HUES48 (cell line): ENCODE data around the gene ITPR1.

Experiments used
- H3K27ac ChIP-seq: one replicate; pipeline ENCODE4 v1.7.0; 2013; ENCODE audit warnings: low read depth, low read length, inconsistent platforms
- H3K27me3 ChIP-seq: 2 replicates; pipeline ENCODE4 v1.6.1; 2013; ENCODE audit warnings: mild to moderate bottlenecking, low read length; ENCODE audit not compliant: control insufficient read depth, insufficient read depth
- H3K36me3 ChIP-seq: 2 replicates; pipeline ENCODE4 v1.6.1; 2013; ENCODE audit warnings: low read length; ENCODE audit not compliant: control insufficient read depth, insufficient read depth
- H3K4me1 ChIP-seq: 2 replicates; pipeline ENCODE4 v1.6.1; 2013; ENCODE audit warnings: mild to moderate bottlenecking, low read length; ENCODE audit not compliant: control insufficient read depth, insufficient read depth
- H3K4me3 ChIP-seq: 2 replicates; pipeline ENCODE4 v1.5.1; 2013; ENCODE audit warnings: mild to moderate bottlenecking, low read depth, low read length
- H3K9ac ChIP-seq: 2 replicates; pipeline ENCODE4 v1.6.1; 2013; ENCODE audit warnings: mild to moderate bottlenecking, low read depth, low read length, moderate library complexity
- H3K9me3 ChIP-seq: 2 replicates; pipeline ENCODE4 v1.6.1; 2013; ENCODE audit warnings: low read length; ENCODE audit not compliant: control insufficient read depth, insufficient read depth

Gene ITPR1

GRCh38 chr3:4512895-4513616 is 19.9 kb downstream of the ITPR1 start:
- Histone ChIP-seq H3K36me3 (no peaks in the 10 kb centered on the region), H3K4me3 (no peak overlapping the region), H3K9me3 (no peaks in the 10 kb centered on the region), H3K27ac (no peak overlapping the region), H3K9ac (no peak overlapping the region), H3K4me1 (peaks cover 26% of the 10 kb centered on the region), H3K27me3 (no peaks in the 10 kb centered on the region)

GRCh38 chr3:4514321-4514720 is 21.2 kb downstream of the ITPR1 start:
- Histone ChIP-seq H3K4me1 (peaks cover 22% of the 10 kb centered on the region), H3K36me3 (no peaks in the 10 kb centered on the region), H3K27me3 (no peaks in the 10 kb centered on the region), H3K9me3 (no peaks in the 10 kb centered on the region), H3K4me3 (no peak overlapping the region), H3K27ac (no peak overlapping the region), H3K9ac (no peak overlapping the region)

- no peak overlapping the region for H3K4me3 ChIP-seq
- no peaks in the 10 kb centered on the region for H3K9me3 ChIP-seq
- peaks cover 22% of the 10 kb centered on the region for H3K4me1 ChIP-seq
- H3K9ac ChIP-seq, result no peak overlapping the region
- no peak overlapping the region for H3K27ac ChIP-seq
- no peaks in the 10 kb centered on the region for H3K27me3 ChIP-seq
- no peaks in the 10 kb centered on the region for H3K36me3 ChIP-seq
Measured at GRCh38 chr3:4514916-4515315, 21.8 kb downstream of the ITPR1 start.

GRCh38 chr3:4515916-4516579 is 22.9 kb downstream of the ITPR1 start:
- no peaks in the 10 kb centered on the region for H3K36me3 ChIP-seq
- H3K27ac ChIP-seq, result no peak overlapping the region
- H3K9me3 ChIP-seq, result no peaks in the 10 kb centered on the region
- H3K4me3 ChIP-seq, result no peak overlapping the region
- no peaks in the 10 kb centered on the region for H3K27me3 ChIP-seq
- H3K9ac ChIP-seq, result no peak overlapping the region
- peaks cover 22% of the 10 kb centered on the region for H3K4me1 ChIP-seq

GRCh38 chr3:4517093-4517492 is 23.9 kb downstream of the ITPR1 start:
- Histone ChIP-seq H3K9ac (no peak overlapping the region), H3K36me3 (no peaks in the 10 kb centered on the region), H3K4me3 (no peak overlapping the region), H3K4me1 (peaks cover 22% of the 10 kb centered on the region), H3K27me3 (no peaks in the 10 kb centered on the region), H3K9me3 (no peaks in the 10 kb centered on the region), H3K27ac (no peak overlapping the region)

- Histone ChIP-seq H3K27ac (no peak overlapping the region), H3K27me3 (no peaks in the 10 kb centered on the region), H3K4me1 (peaks cover 22% of the 10 kb centered on the region), H3K9me3 (no peaks in the 10 kb centered on the region), H3K9ac (no peak overlapping the region), H3K36me3 (no peaks in the 10 kb centered on the region), H3K4me3 (no peak overlapping the region)
Measured at GRCh38 chr3:4517643-4518311, 24.6 kb downstream of the ITPR1 start.

- no peaks in the 10 kb centered on the region for H3K9me3 ChIP-seq
- H3K4me1 ChIP-seq, result peaks cover 10% of the 10 kb centered on the region
- H3K27ac ChIP-seq, result no peak overlapping the region
- no peaks in the 10 kb centered on the region for H3K27me3 ChIP-seq
- H3K4me3 ChIP-seq, result no peak overlapping the region
- H3K9ac ChIP-seq, result no peak overlapping the region
- no peaks in the 10 kb centered on the region for H3K36me3 ChIP-seq
Measured at GRCh38 chr3:4520033-4520816, 27.1 kb downstream of the ITPR1 start.

GRCh38 chr3:4522947-4523346 is 29.8 kb downstream of the ITPR1 start:
- no peaks in the 10 kb centered on the region for H3K36me3 ChIP-seq

GRCh38 chr3:4523710-4524698 is 30.9 kb downstream of the ITPR1 start:
- Histone ChIP-seq H3K27me3 (no peaks in the 10 kb centered on the region), H3K27ac (no peak overlapping the region), H3K36me3 (no peaks in the 10 kb centered on the region), H3K9ac (no peak overlapping the region), H3K4me1 (no peaks in the 10 kb centered on the region), H3K9me3 (no peaks in the 10 kb centered on the region), H3K4me3 (no peak overlapping the region)

More at GRCh38 chr3:4522947-4523346, 29.8 kb downstream of the ITPR1 start:
- H3K9me3 ChIP-seq, result no peaks in the 10 kb centered on the region
- H3K27me3 ChIP-seq, result no peaks in the 10 kb centered on the region
- no peak overlapping the region for H3K4me3 ChIP-seq
- H3K4me1 ChIP-seq, result no peaks in the 10 kb centered on the region
- no peak overlapping the region for H3K27ac ChIP-seq
- no peak overlapping the region for H3K9ac ChIP-seq
